Endothelial cell of coronary artery (primary cell): Measurements from ENCODE around the gene GOLGA6L9. TPM values are rescaled to one million over a fixed set of nuclear protein-coding genes. Genes with fewer than 3 reads are reported as not detected.

Source experiments
- total RNA-seq: library from RNA; depleted of rRNA; stranded (reverse); fragments of >200 nt; gene quantifications from 2 replicates; pipeline ENCODE4 v1.2.3, GENCODE V29; 2014

GOLGA6L9 gene
- 1.7 and 3.7 TPM in 2 replicates for total RNA-seq

GRCh38 chr15:82429693-82430092 lies at the start of gene GOLGA6L9:
GOLGA6L9 (plus strand) TSS chr15:82429816; CDS start chr15:82430080, 264 bp downstream.

Other genes starting within 250 kb of the GOLGA6L9 start
- 21.9 and 31.2 TPM in 2 replicates for gene EFL1, start 167.1 kb upstream of the GOLGA6L9 start, total RNA-seq
- gene SAXO2, start 167.0 kb upstream of the GOLGA6L9 start, total RNA-seq = 0.19 and 0.36 TPM in 2 replicates
- gene GOLGA6L10, start 80.3 kb upstream of the GOLGA6L9 start, total RNA-seq = 0.45 and 0.94 TPM in 2 replicates
- gene RPS17, start 110.6 kb downstream of the GOLGA6L9 start, total RNA-seq = 2,634 and 2,840 TPM in 2 replicates
- not detected in 2 replicates for gene CPEB1, start 217.5 kb downstream of the GOLGA6L9 start, total RNA-seq